ENCODE measurements around the gene SLC8A1. TPM values are rescaled to one million over a fixed set of nuclear protein-coding genes. Genes with fewer than 3 reads are reported as not detected.

SLC8A1 gene
- total RNA-seq, 2 experiments from 2014 or later: 1.9 to 2.3 TPM

- ChIA-PET POLR2A (no interaction called here), CTCF (no interaction called here)
- Mint-ChIP-seq H3K4me3 (no peak overlapping the region), H3K9me3 (ENCODE audit: low read depth) (no peaks in the 10 kb centered on the region), H3K27me3 (peaks cover 2% of the 10 kb centered on the region), H3K4me1 (no peaks in the 10 kb centered on the region), H3K36me3 (ENCODE audit: low read depth) (no peaks in the 10 kb centered on the region), H3K27ac (no peak overlapping the region)
- intact Hi-C loops (cut with DNase I, micrococcal nuclease): no loop called here
- no peak for DNase-seq
- ATAC-seq: no peak
Observed at GRCh38 chr2:40436093-40436475, 15.8 kb downstream of the SLC8A1 start.

- no peak for DNase-seq
- intact Hi-C loops (cut with DNase I, micrococcal nuclease): no loop called here
- Mint-ChIP-seq H3K36me3 (ENCODE audit: low read depth) (no peaks in the 10 kb centered on the region), H3K27ac (no peak overlapping the region), H3K9me3 (ENCODE audit: low read depth) (no peaks in the 10 kb centered on the region), H3K4me3 (no peak overlapping the region), H3K27me3 (peaks cover 2% of the 10 kb centered on the region), H3K4me1 (no peaks in the 10 kb centered on the region)
- ChIA-PET CTCF (no interaction called here), POLR2A (no interaction called here)
- no peak for ATAC-seq
Observed at GRCh38 chr2:40435426-40436092, 16.3 kb downstream of the SLC8A1 start.

GRCh38 chr2:40434731-40435271, 17.1 kb downstream of the SLC8A1 start:
- CTCF ChIA-PET: no interaction called here
- peaks cover 2% of the 10 kb centered on the region for H3K27me3 Mint-ChIP-seq
- no peak overlapping the region for H3K4me3 Mint-ChIP-seq
- intact Hi-C loops (cut with DNase I, micrococcal nuclease): no loop called here
- no peak for ATAC-seq
- no peaks in the 10 kb centered on the region for H3K4me1 Mint-ChIP-seq
- H3K27ac Mint-ChIP-seq: no peak overlapping the region
- POLR2A ChIA-PET: no interaction called here
- no peaks in the 10 kb centered on the region for H3K36me3 Mint-ChIP-seq (ENCODE audit: low read depth)
- no peak for DNase-seq
- H3K9me3 Mint-ChIP-seq (ENCODE audit: low read depth): no peaks in the 10 kb centered on the region

GRCh38 chr2:40433736-40434135, 18.2 kb downstream of the SLC8A1 start:
- no peaks in the 10 kb centered on the region for H3K9me3 Mint-ChIP-seq (ENCODE audit: low read depth)
- H3K27ac Mint-ChIP-seq: no peak overlapping the region
- no peak for ATAC-seq
- H3K27me3 Mint-ChIP-seq: peaks cover 2% of the 10 kb centered on the region
- H3K4me3 Mint-ChIP-seq: no peak overlapping the region
- DNase-seq: no peak
- no peaks in the 10 kb centered on the region for H3K4me1 Mint-ChIP-seq
- ChIA-PET POLR2A (no interaction called here), CTCF (no interaction called here)
- intact Hi-C loops (cut with DNase I, micrococcal nuclease): no loop called here
- H3K36me3 Mint-ChIP-seq (ENCODE audit: low read depth): no peaks in the 10 kb centered on the region

- Mint-ChIP-seq H3K9me3 (ENCODE audit: low read depth) (no peaks in the 10 kb centered on the region), H3K27me3 (peaks cover 2% of the 10 kb centered on the region), H3K4me3 (no peak overlapping the region), H3K27ac (no peak overlapping the region), H3K36me3 (ENCODE audit: low read depth) (no peaks in the 10 kb centered on the region), H3K4me1 (no peaks in the 10 kb centered on the region)
- ChIA-PET POLR2A (no interaction called here), CTCF (no interaction called here)
- intact Hi-C loops (cut with DNase I, micrococcal nuclease): no loop called here
- DNase-seq: no peak
- ATAC-seq: no peak
Observed at GRCh38 chr2:40432921-40433483, 18.9 kb downstream of the SLC8A1 start.

GRCh38 chr2:40431600-40431955, 20.3 kb downstream of the SLC8A1 start:
- no peaks in the 10 kb centered on the region for H3K36me3 Mint-ChIP-seq (ENCODE audit: low read depth)
- POLR2A ChIA-PET: no interaction called here
- DNase-seq: no peak

GRCh38 chr2:40430776-40431599, 20.9 kb downstream of the SLC8A1 start:
- Mint-ChIP-seq H3K4me3 (no peak overlapping the region), H3K36me3 (ENCODE audit: low read depth) (no peaks in the 10 kb centered on the region), H3K27ac (no peak overlapping the region), H3K27me3 (no peaks in the 10 kb centered on the region), H3K9me3 (ENCODE audit: low read depth) (no peaks in the 10 kb centered on the region), H3K4me1 (no peaks in the 10 kb centered on the region)
- ATAC-seq: no peak
- POLR2A ChIA-PET: no interaction called here
- intact Hi-C loops (cut with DNase I, micrococcal nuclease): no loop called here
- DNase-seq: no peak
- CTCF ChIA-PET: interaction anchor here (1.2 kb wide), 1 partner anchor 10 kb away, joined by 5 read pairs; no protein-coding TSS in a partner anchor

More at GRCh38 chr2:40431600-40431955, 20.3 kb downstream of the SLC8A1 start:
- CTCF ChIA-PET: no interaction called here
- H3K4me1 Mint-ChIP-seq: no peaks in the 10 kb centered on the region
- no peaks in the 10 kb centered on the region for H3K9me3 Mint-ChIP-seq (ENCODE audit: low read depth)
- H3K4me3 Mint-ChIP-seq: no peak overlapping the region
- intact Hi-C loops (cut with DNase I, micrococcal nuclease): no loop called here
- ATAC-seq: no peak
- no peaks in the 10 kb centered on the region for H3K27me3 Mint-ChIP-seq
- no peak overlapping the region for H3K27ac Mint-ChIP-seq

- POLR2A ChIA-PET: no interaction called here
- CTCF ChIA-PET: interaction anchor here (0.6 kb wide), 1 partner anchor 1120 kb away, joined by 3 read pairs; no protein-coding TSS in a partner anchor
Observed at GRCh38 chr2:40428439-40428838, 23.5 kb downstream of the SLC8A1 start.

GRCh38 chr2:40421631-40422297, 30.1 kb downstream of the SLC8A1 start:
- CTCF ChIA-PET: interaction anchor here (1.4 kb wide), 1 partner anchor 9 kb away, joined by 5 read pairs; no protein-coding TSS in a partner anchor
- Mint-ChIP-seq H3K4me1 (no peaks in the 10 kb centered on the region), H3K4me3 (no peak overlapping the region), H3K36me3 (ENCODE audit: low read depth) (no peaks in the 10 kb centered on the region), H3K9me3 (ENCODE audit: low read depth) (no peaks in the 10 kb centered on the region), H3K27ac (no peak overlapping the region), H3K27me3 (peaks cover 2% of the 10 kb centered on the region)
- no peak for DNase-seq
- intact Hi-C loops (cut with DNase I, micrococcal nuclease): no loop called here
- no peak for ATAC-seq
- POLR2A ChIA-PET: no interaction called here

More at GRCh38 chr2:40428439-40428838, 23.5 kb downstream of the SLC8A1 start:
- Mint-ChIP-seq H3K36me3 (ENCODE audit: low read depth) (no peaks in the 10 kb centered on the region), H3K9me3 (ENCODE audit: low read depth) (no peaks in the 10 kb centered on the region), H3K4me1 (no peaks in the 10 kb centered on the region), H3K27ac (no peak overlapping the region), H3K4me3 (no peak overlapping the region), H3K27me3 (no peaks in the 10 kb centered on the region)
- intact Hi-C loops (cut with DNase I, micrococcal nuclease): no loop called here
- ATAC-seq: no peak
- no peak for DNase-seq

- no peaks in the 10 kb centered on the region for H3K4me1 Mint-ChIP-seq
- H3K27me3 Mint-ChIP-seq: peaks cover 2% of the 10 kb centered on the region
- no peaks in the 10 kb centered on the region for H3K36me3 Mint-ChIP-seq (ENCODE audit: low read depth)
- DNase-seq: no peak
- ChIA-PET CTCF (interaction anchor here (1.4 kb wide), 1 partner anchor 10 kb away, joined by 5 read pairs; no protein-coding TSS in a partner anchor), POLR2A (no interaction called here)
- H3K9me3 Mint-ChIP-seq (ENCODE audit: low read depth): no peaks in the 10 kb centered on the region
- H3K4me3 Mint-ChIP-seq: no peak overlapping the region
- H3K27ac Mint-ChIP-seq: no peak overlapping the region
- intact Hi-C loops (cut with DNase I, micrococcal nuclease): no loop called here
- no peak for ATAC-seq
Observed at GRCh38 chr2:40420478-40420877, 31.4 kb downstream of the SLC8A1 start.

GRCh38 chr2:40419364-40419762, 32.5 kb downstream of the SLC8A1 start:
- CTCF ChIA-PET: no interaction called here
- no peak overlapping the region for H3K4me3 Mint-ChIP-seq
- DNase-seq: no peak
- H3K4me1 Mint-ChIP-seq: no peaks in the 10 kb centered on the region
- H3K9me3 Mint-ChIP-seq (ENCODE audit: low read depth): no peaks in the 10 kb centered on the region
- no peaks in the 10 kb centered on the region for H3K36me3 Mint-ChIP-seq (ENCODE audit: low read depth)
- H3K27me3 Mint-ChIP-seq: peaks cover 2% of the 10 kb centered on the region
- no peak overlapping the region for H3K27ac Mint-ChIP-seq
- intact Hi-C loops (cut with DNase I, micrococcal nuclease): no loop called here
- POLR2A ChIA-PET: no interaction called here
- no peak for ATAC-seq

Measured in activated CD4-positive, alpha-beta T cell treated with anti-CD3 and anti-CD28 coated beads for 36 hours (primary cell).